OCI-LY7 (cell line): ENCODE measurements around the gene ZNF385D. TPM values are rescaled to one million over a fixed set of nuclear protein-coding genes. Genes with fewer than 3 reads are reported as not detected.

Experiments used
- BruUV-seq: library from RNA; stranded (reverse); fragments of 400-500 nt; replicated peaks from 2 replicates; lab custom pipeline; 2021; lab: Mats Ljungman, UMichigan
- CTCF ChIA-PET: fragments of 300-600 bp; sonication (Branson Sonifier 250); formaldehyde crosslinking; loops from one replicate; lab custom pipeline; 2022; ENCODE audit warnings: antibody characterized with exemption; ENCODE audit not compliant: unreplicated experiment; lab: Charles Lee
- POLR2A ChIA-PET: fragments of 300-600 bp; sonication (Branson Sonifier 250); formaldehyde crosslinking; loops from one replicate; lab custom pipeline; 2022; ENCODE audit warnings: antibody characterized with exemption; lab: Charles Lee
- DNase-seq: peaks from one replicate; pipeline ENCODE4 v3.0.0-alpha.2; 2015; ENCODE audit warnings: low spot score
- H2AFZ ChIP-seq: fragments of 200-600 bp; sonication (generic), shearing (Covaris generic); 2 replicates; pipeline ENCODE4 v1.6.1; 2014; ENCODE audit warnings: mild to moderate bottlenecking, antibody characterized with exemption, low read length, moderate library complexity
- H3K27ac ChIP-seq: fragments of 200-600 bp; sonication (generic); 2 replicates; pipeline ENCODE4 v1.5.1; 2014; ENCODE audit warnings: mixed run types, low read depth, mild to moderate bottlenecking, moderate library complexity, low read length, inconsistent platforms; ENCODE audit not compliant: poor library complexity, severe bottlenecking
- H3K36me3 ChIP-seq: fragments of 200-600 bp; sonication (generic); 2 replicates; pipeline ENCODE4 v1.6.1; 2014; ENCODE audit warnings: mild to moderate bottlenecking, antibody characterized with exemption, low read length, moderate library complexity, mixed read lengths; ENCODE audit not compliant: insufficient read depth
- H3K4me1 ChIP-seq: fragments of 200-600 bp; sonication (generic); 2 replicates; pipeline ENCODE4 v1.5.1; 2014; ENCODE audit warnings: mild to moderate bottlenecking, low read length; ENCODE audit not compliant: insufficient read depth, poor library complexity, severe bottlenecking
- H3K4me2 ChIP-seq: fragments of 200-600 bp; sonication (generic); 2 replicates; pipeline ENCODE4 v1.6.1; 2014; ENCODE audit warnings: mild to moderate bottlenecking, low read length
- H3K4me3 ChIP-seq: fragments of 200-600 bp; sonication (generic); 2 replicates; pipeline ENCODE4 v1.5.1; 2014; ENCODE audit warnings: mild to moderate bottlenecking, low read depth, low read length; ENCODE audit not compliant: poor library complexity, severe bottlenecking
- H3K79me2 ChIP-seq: fragments of 200-600 bp; sonication (generic); 2 replicates; pipeline ENCODE4 v1.6.1; 2016; ENCODE audit warnings: low read depth, mild to moderate bottlenecking, low read length, moderate library complexity, mixed read lengths; ENCODE audit not compliant: insufficient read depth
- H3K9me2 ChIP-seq: fragments of 200-600 bp; sonication (generic); 2 replicates; pipeline ENCODE4 v1.6.1; 2016; ENCODE audit warnings: mild to moderate bottlenecking, low read length, mixed read lengths; ENCODE audit not compliant: insufficient read depth
- H3K9me3 ChIP-seq: fragments of 200-600 bp; sonication (generic); 2 replicates; pipeline ENCODE4 v1.6.1; 2014; ENCODE audit warnings: mild to moderate bottlenecking, mixed run types, low read length, mixed read lengths
- H4K20me1 ChIP-seq: fragments of 200-600 bp; sonication (generic); 2 replicates; pipeline ENCODE4 v1.6.1; 2014; ENCODE audit warnings: mild to moderate bottlenecking, antibody characterized with exemption, low read length, moderate library complexity, mixed read lengths; ENCODE audit not compliant: insufficient read depth
- CTCF ChIP-seq: fragments of 200-600 bp; sonication (generic); conservative IDR thresholded peaks from 2 replicates; pipeline ENCODE4 v1.5.1; 2014; ENCODE audit warnings: mild to moderate bottlenecking, antibody characterized with exemption, low read length, moderate library complexity, mixed read lengths
- EZH2phosphoT487 ChIP-seq: fragments of 200-600 bp; sonication (generic); IDR thresholded peaks from 2 replicates; pipeline ENCODE4 v1.6.1; 2018; ENCODE audit warnings: low read depth, borderline replicate concordance, mild to moderate bottlenecking, mixed run types, antibody characterized with exemption, low read length, moderate library complexity, mixed read lengths
- intact Hi-C: fragments of 100-400 bp; cut with micrococcal nuclease; formaldehyde crosslinking; loops from one replicate; pipeline ENCODE4 v1.10.0; 2022; ENCODE audit not compliant: unreplicated experiment
- total RNA-seq, 2 experiments: library from RNA; depleted of rRNA in 1 of 2; stranded (reverse); fragments of >200 nt in 1 of 2; shearing (Covaris generic) in 1 of 2; gene quantifications; 2 replicates each; pipeline ENCODE4 v1.2.3, GENCODE V29; 2014 to 2022

ZNF385D gene
- total RNA-seq, 2 experiments from 2014 or later, result 0.13 TPM; not detected in 1

- Histone ChIP-seq H3K4me2 (no peak overlapping the region), H4K20me1 (no peaks in the 10 kb centered on the region), H2AFZ (no peak overlapping the region), H3K79me2 (no peaks in the 10 kb centered on the region), H3K27ac (no peak overlapping the region), H3K9me3 (no peaks in the 10 kb centered on the region), H3K36me3 (no peaks in the 10 kb centered on the region), H3K9me2 (no peaks in the 10 kb centered on the region), H3K4me3 (no peak overlapping the region), H3K4me1 (no peaks in the 10 kb centered on the region)
- CTCF ChIA-PET, result no interaction called here
- no peak for TF ChIP-seq EZH2phosphoT487
- TF ChIP-seq CTCF, result no peak
- no TSS peak for BruUV-seq
- intact Hi-C loops, result no loop called here
- POLR2A ChIA-PET, result no interaction called here
- no peak for DNase-seq
Measured at GRCh38 chr3:21620511-21621155, 130.4 kb downstream of the ZNF385D start.

GRCh38 chr3:21618695-21619094, 132.3 kb downstream of the ZNF385D start:
- Histone ChIP-seq H3K4me2 (no peak overlapping the region), H3K4me1 (no peaks in the 10 kb centered on the region), H3K9me2 (no peaks in the 10 kb centered on the region), H3K79me2 (no peaks in the 10 kb centered on the region), H4K20me1 (no peaks in the 10 kb centered on the region), H3K36me3 (no peaks in the 10 kb centered on the region), H3K27ac (no peak overlapping the region), H3K4me3 (no peak overlapping the region), H2AFZ (no peak overlapping the region), H3K9me3 (no peaks in the 10 kb centered on the region)
- no peak for TF ChIP-seq CTCF
- TF ChIP-seq EZH2phosphoT487, result no peak
- no peak for DNase-seq
- intact Hi-C loops, result no loop called here
- ChIA-PET CTCF (no interaction called here), POLR2A (no interaction called here)
- BruUV-seq, result no TSS peak

- DNase-seq, result no peak
- intact Hi-C loops, result no loop called here
- ChIA-PET POLR2A (no interaction called here), CTCF (no interaction called here)
- H2AFZ ChIP-seq, result no peak overlapping the region
- no peaks in the 10 kb centered on the region for H3K9me2 ChIP-seq
- H3K36me3 ChIP-seq, result no peaks in the 10 kb centered on the region
- no peak overlapping the region for H3K4me2 ChIP-seq
- H3K4me3 ChIP-seq, result no peak overlapping the region
- no peaks in the 10 kb centered on the region for H3K79me2 ChIP-seq
- no peaks in the 10 kb centered on the region for H3K9me3 ChIP-seq
- no peaks in the 10 kb centered on the region for H4K20me1 ChIP-seq
- no peak overlapping the region for H3K27ac ChIP-seq
- TF ChIP-seq EZH2phosphoT487 (no peak), CTCF (no peak)
- no TSS peak for BruUV-seq
- H3K4me1 ChIP-seq, result no peaks in the 10 kb centered on the region
Measured at GRCh38 chr3:21613372-21614070, 137.5 kb downstream of the ZNF385D start.
